ENCODE results near the gene GUCA2B.

GUCA2B gene

GRCh38 chr1:42165511-42166210, 12.5 kb downstream of the GUCA2B start:
- in situ Hi-C loops (cut with HindIII; ENCODE audit: low sequenced_read_pairs): no loop called here

GRCh38 chr1:42167611-42168390, 14.6 kb downstream of the GUCA2B start:
- in situ Hi-C loops (cut with HindIII; ENCODE audit: low sequenced_read_pairs): no loop called here

GRCh38 chr1:42168391-42168670, 15.1 kb downstream of the GUCA2B start:
- in situ Hi-C loops (cut with HindIII; ENCODE audit: low sequenced_read_pairs): no loop called here

- in situ Hi-C loops (cut with HindIII; ENCODE audit: low sequenced_read_pairs): no loop called here
These were observed 15.6 kb downstream of the GUCA2B start for GRCh38 chr1:42168763-42169162.

GRCh38 chr1:42170779-42171621, 17.8 kb downstream of the GUCA2B start:
- in situ Hi-C loops (cut with HindIII; ENCODE audit: low sequenced_read_pairs): no loop called here

- in situ Hi-C loops (cut with HindIII; ENCODE audit: low sequenced_read_pairs): no loop called here
These were observed 18.6 kb downstream of the GUCA2B start for GRCh38 chr1:42171679-42172266.

- in situ Hi-C loops (cut with HindIII; ENCODE audit: low sequenced_read_pairs): no loop called here
These were observed 19.3 kb downstream of the GUCA2B start for GRCh38 chr1:42172381-42173133.

- in situ Hi-C loops (cut with HindIII; ENCODE audit: low sequenced_read_pairs): no loop called here
These were observed 20.1 kb downstream of the GUCA2B start for GRCh38 chr1:42173155-42173933.

- in situ Hi-C loops (cut with HindIII; ENCODE audit: low sequenced_read_pairs): no loop called here
These were observed 20.9 kb downstream of the GUCA2B start for GRCh38 chr1:42173961-42174735.

- in situ Hi-C loops (cut with HindIII; ENCODE audit: low sequenced_read_pairs): no loop called here
These were observed 22.3 kb downstream of the GUCA2B start for GRCh38 chr1:42175314-42176054.

GRCh38 chr1:42176902-42177519, 23.8 kb downstream of the GUCA2B start:
- in situ Hi-C loops (cut with HindIII; ENCODE audit: low sequenced_read_pairs): no loop called here

- in situ Hi-C loops (cut with HindIII; ENCODE audit: low sequenced_read_pairs): no loop called here
These were observed 24.4 kb downstream of the GUCA2B start for GRCh38 chr1:42177541-42177981.

GRCh38 chr1:42178249-42178648, 25.0 kb downstream of the GUCA2B start:
- in situ Hi-C loops (cut with HindIII; ENCODE audit: low sequenced_read_pairs): no loop called here

- in situ Hi-C loops (cut with HindIII; ENCODE audit: low sequenced_read_pairs): no loop called here
These were observed 26.1 kb downstream of the GUCA2B start for GRCh38 chr1:42179275-42179674.

- in situ Hi-C loops (cut with HindIII; ENCODE audit: low sequenced_read_pairs): no loop called here
These were observed 26.7 kb downstream of the GUCA2B start for GRCh38 chr1:42179900-42180329.

GRCh38 chr1:42181687-42182086, 28.5 kb downstream of the GUCA2B start:
- in situ Hi-C loops (cut with HindIII; ENCODE audit: low sequenced_read_pairs): no loop called here

- in situ Hi-C loops (cut with HindIII; ENCODE audit: low sequenced_read_pairs): no loop called here
These were observed 30.2 kb downstream of the GUCA2B start for GRCh38 chr1:42183210-42183956.
